Stimulated activated CD4-positive, alpha-beta T cell treated with anti-CD3 and anti-CD28 coated beads, Interleukin-4, amount 100 ng/mL, for 4 hours (primary cell): ENCODE results near the gene NCKAP5.

Experiments
- DNase-seq, 2 experiments: peaks; one replicate each; pipeline ENCODE4 v3.0.0-alpha.2; 2020

The NCKAP5 gene

DNA sequence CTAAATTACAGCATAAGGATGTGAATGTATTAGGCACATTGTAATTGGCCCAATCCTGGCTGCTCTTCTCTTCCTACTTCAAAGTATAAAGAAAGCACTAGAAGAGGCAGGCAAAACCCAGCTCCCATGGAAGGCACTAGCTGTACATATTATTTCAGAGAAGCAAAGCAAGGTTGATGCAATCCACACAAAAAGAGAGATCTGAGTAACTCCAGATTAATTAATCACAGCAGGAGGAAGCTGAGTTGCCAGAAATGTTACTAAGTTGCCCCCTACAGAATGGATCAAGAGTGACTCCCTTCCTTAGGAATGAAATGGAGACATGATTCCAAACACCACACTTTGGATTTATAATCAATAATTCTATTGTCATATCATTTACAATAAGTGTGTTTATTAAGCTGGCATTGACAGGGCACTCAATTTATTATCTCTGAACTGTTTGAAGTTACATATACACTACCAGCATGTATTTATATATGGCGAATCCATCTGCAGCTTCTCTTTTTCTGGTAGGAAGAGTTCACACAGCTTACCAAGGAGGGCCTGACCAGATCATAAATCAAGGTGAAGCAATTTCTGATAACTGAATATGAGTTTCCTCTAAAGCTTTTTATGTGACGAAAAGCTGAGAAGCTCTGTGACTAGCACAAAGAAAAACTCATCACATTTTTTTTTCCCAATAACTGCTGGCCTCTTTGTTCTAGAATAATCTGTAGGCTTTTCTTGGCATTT, 505.2 kb downstream of the NCKAP5 start:
- no peak for DNase-seq

GRCh38 chr2:133061874-133062593, 506.2 kb downstream of the NCKAP5 start:
- DNase-seq: no peak

DNA sequence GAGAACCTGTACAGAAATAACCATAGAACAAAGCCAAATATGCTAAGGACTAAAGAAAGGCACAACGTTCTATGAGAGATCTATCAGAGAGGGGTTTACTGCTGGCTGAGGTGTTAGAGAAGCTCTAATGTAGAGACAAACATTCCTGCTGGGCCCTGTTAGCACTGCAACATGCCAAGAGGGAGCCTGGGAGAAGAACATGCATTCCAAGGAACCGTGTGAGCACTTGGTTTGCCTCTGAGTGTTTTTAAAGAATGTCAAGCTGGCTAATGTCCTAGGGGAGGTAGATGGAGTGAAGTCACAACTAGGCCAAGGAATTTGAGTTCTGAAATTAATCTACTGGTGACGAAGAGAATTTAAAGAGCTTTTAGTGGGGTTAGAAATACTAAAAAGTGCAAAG, 514.0 kb downstream of the NCKAP5 start:
- DNase-seq: no peak

- DNase-seq: no peak
Measured at GRCh38 chr2:133053541-133053940, 514.7 kb downstream of the NCKAP5 start.

DNA sequence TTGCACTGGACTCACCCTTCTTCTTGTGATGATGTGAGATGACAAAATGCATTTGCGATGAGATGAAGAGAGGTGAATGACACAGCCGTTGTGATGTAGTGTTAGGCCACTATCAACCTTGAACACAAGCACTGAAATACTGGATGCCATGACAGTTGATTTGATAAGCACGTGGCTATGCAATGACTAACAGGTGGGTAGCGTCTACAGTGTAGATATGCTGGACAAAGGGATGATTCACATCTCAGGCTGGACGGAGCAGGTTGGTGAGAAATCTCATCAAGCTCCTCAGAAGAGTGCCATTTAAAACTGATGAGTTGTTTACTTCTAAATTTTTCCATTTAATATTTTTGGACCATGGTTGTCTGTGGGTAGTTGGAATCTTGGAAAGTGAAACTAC, 522.5 kb downstream of the NCKAP5 start:
- no peak for DNase-seq

DNA sequence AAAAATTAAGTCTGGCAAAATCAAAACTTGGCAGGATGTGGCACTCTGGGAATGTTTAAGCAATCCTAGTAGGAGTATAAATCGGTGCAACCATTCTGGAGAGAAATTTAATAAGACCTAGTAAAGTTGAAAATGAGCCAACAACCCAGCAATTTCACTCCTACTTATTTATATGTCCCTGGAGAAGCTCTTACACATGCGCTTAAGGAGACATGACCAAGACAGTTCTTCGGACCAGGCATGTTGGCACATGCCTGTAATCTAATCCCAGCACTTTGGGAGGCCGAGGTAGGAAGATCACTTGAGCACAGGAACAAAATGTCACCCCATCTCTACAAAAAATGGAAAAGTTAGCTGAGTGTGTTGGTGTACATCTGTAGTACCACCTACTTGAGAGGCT, 523.7 kb downstream of the NCKAP5 start:
- no peak for DNase-seq

DNA sequence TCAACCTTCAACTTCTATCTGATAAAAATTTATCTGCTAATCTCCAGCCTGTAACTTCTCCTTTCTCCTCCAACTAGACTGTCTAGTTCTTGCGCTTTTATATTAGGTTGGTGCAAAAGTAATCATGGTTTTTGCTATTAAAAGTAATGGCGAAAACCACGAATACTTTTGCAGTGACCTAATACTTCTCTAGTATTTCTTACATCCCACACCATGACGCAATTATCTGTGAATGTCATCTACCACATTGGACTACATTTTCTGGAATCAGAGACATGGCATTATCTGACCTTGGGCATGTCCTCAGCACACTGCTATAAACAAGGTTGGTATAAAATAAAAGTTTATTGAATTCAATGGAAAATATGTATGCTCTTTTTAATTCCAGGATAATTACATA, 528.1 kb downstream of the NCKAP5 start:
- DNase-seq: no peak

GRCh38 chr2:133039531-133039930, 528.7 kb downstream of the NCKAP5 start:
- DNase-seq: no peak

- no peak for DNase-seq
Measured at GRCh38 chr2:133026536-133027177, 541.6 kb downstream of the NCKAP5 start.

- no peak for DNase-seq
Measured at GRCh38 chr2:133025004-133025403, 543.3 kb downstream of the NCKAP5 start.

DNA sequence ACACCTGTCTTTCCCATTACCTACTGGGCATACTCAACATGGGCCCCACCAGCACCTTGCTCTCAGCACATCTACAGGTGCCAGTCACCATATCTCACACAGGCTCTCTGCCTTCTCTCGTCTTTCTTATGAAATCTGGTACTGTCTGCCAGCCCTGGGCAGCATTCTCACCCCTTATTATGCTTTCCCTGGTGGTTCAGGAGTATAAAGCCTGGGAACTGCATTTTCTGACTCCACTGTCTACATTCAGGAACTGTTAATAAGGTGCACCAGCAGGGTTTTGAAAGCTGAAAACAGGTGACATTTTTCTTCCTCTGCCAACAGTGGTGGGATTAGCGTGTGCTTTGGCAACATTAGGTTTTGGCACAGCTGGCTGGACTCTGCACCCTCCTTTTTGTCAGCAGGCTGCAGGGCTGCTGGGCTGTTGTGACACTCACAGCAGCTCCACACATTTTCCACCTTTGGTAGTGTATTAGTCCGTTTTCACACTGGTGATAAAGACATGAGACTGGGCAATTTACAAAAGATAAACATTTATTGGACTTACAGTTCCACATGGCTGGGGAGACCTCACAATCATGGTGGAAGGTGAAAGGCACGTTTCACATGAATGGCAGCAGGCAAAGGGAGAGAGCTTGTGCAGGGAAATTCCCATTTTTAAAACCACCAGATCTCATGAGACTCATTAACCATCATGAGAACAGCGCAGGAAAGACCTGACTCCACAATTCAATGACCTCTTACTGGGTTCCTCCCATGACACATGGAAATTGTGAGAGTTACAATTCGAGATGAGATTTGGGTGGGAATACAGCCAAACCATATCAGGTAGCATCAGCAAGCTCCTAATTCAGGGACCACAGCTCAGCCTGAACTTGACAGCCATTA, 555.2 kb downstream of the NCKAP5 start:
- DNase-seq: no peak

DNA sequence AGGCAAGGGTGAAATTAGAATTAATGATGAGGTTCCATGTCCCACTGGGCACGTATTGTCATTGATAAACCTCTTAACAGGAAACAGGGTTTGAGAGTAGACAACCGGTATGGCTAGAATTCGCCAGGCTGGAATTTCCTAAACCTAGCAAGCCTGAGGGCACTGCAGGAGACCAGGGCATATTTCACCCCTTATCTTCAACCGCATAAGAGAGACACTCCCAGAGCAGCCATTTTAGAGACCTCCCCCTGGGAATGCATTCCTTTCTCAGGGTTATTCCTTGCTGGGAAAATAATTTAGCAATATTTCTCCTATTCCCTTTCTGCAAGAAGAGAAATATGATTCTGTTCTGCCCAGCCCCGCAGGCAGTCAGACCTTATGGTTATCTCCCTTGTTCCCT, 563.6 kb downstream of the NCKAP5 start:
- no peak for DNase-seq

GRCh38 chr2:132999421-132999820, 568.8 kb downstream of the NCKAP5 start:
- no peak for DNase-seq

- DNase-seq: no peak
Measured at GRCh38 chr2:132998221-132998620, 570.0 kb downstream of the NCKAP5 start.

GRCh38 chr2:132991471-132992045, 576.7 kb downstream of the NCKAP5 start:
- no peak for DNase-seq

DNA sequence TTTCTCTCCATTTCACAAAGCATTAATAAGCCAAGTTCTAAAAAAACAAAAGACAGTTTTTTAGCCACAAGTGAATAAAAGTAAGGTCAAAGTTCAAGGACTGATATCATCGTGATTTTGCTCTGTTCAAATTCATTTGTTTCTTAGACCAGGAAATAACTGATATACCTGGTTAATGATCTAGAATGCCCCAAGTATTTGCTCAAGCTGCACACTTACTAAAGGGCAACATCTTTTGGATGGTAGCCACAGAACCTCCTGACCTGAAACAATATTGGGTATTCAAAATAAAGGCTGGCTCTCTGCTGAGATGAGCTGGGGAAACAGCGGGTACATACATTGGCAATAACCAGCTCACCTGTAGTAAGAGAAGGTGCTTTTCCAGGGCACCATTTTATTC, 583.5 kb downstream of the NCKAP5 start:
- no peak for DNase-seq

- no peak for DNase-seq
Measured at GRCh38 chr2:132980304-132980703, 588.0 kb downstream of the NCKAP5 start.

GRCh38 chr2:132979339-132980093, 588.7 kb downstream of the NCKAP5 start:
- no peak for DNase-seq

GRCh38 chr2:132978840-132979239, 589.4 kb downstream of the NCKAP5 start:
- DNase-seq: no peak

DNA sequence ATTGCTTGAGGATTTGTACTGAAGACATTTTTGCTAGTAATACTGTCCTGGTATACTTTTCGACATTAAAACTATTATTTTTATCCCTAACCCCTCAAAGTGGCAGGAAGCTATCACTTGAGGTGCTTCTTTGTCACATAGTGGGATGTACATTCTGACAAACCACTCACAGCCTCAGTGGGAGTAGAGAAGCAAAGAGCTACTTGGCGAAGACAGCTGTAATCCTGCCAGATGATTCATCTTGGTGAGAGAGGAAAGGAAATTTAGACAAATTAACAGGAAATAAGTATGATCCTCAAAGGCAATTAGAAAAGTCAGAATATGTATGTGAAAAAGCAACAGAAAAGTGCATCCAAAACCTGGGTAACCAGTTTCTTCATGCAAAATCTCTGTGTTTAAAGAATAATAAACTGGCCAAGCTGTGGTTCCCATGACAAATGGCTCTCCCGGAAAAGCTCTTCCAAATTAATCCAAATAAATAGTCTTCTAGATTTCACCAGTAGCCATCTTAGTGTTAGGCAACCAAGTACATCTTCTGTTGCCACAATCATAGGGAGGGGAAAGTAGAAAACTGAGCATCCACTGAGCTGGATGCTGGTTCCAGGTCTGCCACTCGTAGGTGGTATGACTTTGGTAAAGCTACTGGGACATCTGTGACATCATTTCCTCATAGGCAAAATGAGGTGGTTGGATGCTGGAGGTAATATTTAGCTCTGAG, 590.3 kb downstream of the NCKAP5 start:
- DNase-seq: no peak
